OCI-LY1 (cell line): ENCODE measurements around the gene SLAMF7.

Experiments
- H2AFZ ChIP-seq: fragments of 200-600 bp; sonication (generic), shearing (Covaris generic); 2 replicates; pipeline ENCODE4 v1.6.0; 2014; ENCODE audit warnings: antibody characterized with exemption, mild to moderate bottlenecking, low read length
- H3F3A ChIP-seq: fragments of 200-600 bp; sonication (generic), shearing (Covaris generic); 2 replicates; pipeline ENCODE4 v1.6.0; 2014; ENCODE audit warnings: mild to moderate bottlenecking, antibody characterized with exemption, low read length, moderate library complexity; ENCODE audit not compliant: insufficient read depth
- H3K27ac ChIP-seq: fragments of 200-600 bp; sonication (generic); 2 replicates; pipeline ENCODE4 v1.5.1; 2014; ENCODE audit warnings: low read length, mixed run types, mild to moderate bottlenecking, low read depth; ENCODE audit not compliant: poor library complexity, severe bottlenecking
- H3K27me3 ChIP-seq: fragments of 200-600 bp; sonication (generic); 2 replicates; pipeline ENCODE4 v1.6.0; 2014; ENCODE audit warnings: antibody characterized with exemption, mild to moderate bottlenecking, low read length, moderate library complexity; ENCODE audit not compliant: insufficient read depth
- H3K36me3 ChIP-seq: fragments of 200-600 bp; sonication (generic); 2 replicates; pipeline ENCODE4 v1.6.1; 2014; ENCODE audit warnings: mild to moderate bottlenecking, antibody characterized with exemption, low read length, moderate library complexity, mixed read lengths; ENCODE audit not compliant: insufficient read depth
- H3K4me1 ChIP-seq: fragments of 200-600 bp; sonication (generic); 2 replicates; pipeline ENCODE4 v1.5.1; 2014; ENCODE audit warnings: mild to moderate bottlenecking, low read length, moderate library complexity; ENCODE audit not compliant: insufficient read depth, severe bottlenecking
- H3K4me2 ChIP-seq: fragments of 200-600 bp; sonication (generic), shearing (Covaris generic); 2 replicates; pipeline ENCODE4 v1.6.1; 2014; ENCODE audit warnings: low read length
- H3K4me3 ChIP-seq: fragments of 200-600 bp; sonication (generic); 2 replicates; pipeline ENCODE4 v1.5.1; 2014; ENCODE audit warnings: low read length, low read depth, mild to moderate bottlenecking, mixed read lengths; ENCODE audit not compliant: poor library complexity, severe bottlenecking
- H3K79me2 ChIP-seq: fragments of 200-600 bp; shearing (Covaris generic); 2 replicates; pipeline ENCODE4 v1.6.1; 2016; ENCODE audit warnings: mixed run types, low read length, mixed read lengths; ENCODE audit not compliant: insufficient read depth
- H3K9ac ChIP-seq: fragments of 200-600 bp; sonication (generic), shearing (Covaris generic); 2 replicates; pipeline ENCODE4 v1.6.1; 2014; ENCODE audit warnings: mild to moderate bottlenecking, low read length, mixed read lengths
- H3K9me2 ChIP-seq: fragments of 200-600 bp; sonication (generic), shearing (Covaris generic); 2 replicates; pipeline ENCODE4 v1.6.1; 2014; ENCODE audit warnings: low read depth, mild to moderate bottlenecking, low read length, mixed read lengths
- H3K9me3 ChIP-seq: fragments of 200-600 bp; shearing (Covaris generic); 2 replicates; pipeline ENCODE4 v1.6.1; 2014; ENCODE audit warnings: low read length, mixed read lengths
- H4K20me1 ChIP-seq: fragments of 200-600 bp; sonication (generic), shearing (Covaris generic); 2 replicates; pipeline ENCODE4 v1.6.0; 2016; ENCODE audit warnings: mild to moderate bottlenecking, low read length; ENCODE audit not compliant: insufficient read depth
- CTCF ChIP-seq: fragments of 200-600 bp; sonication (generic), shearing (Covaris generic); IDR thresholded peaks from 2 replicates; pipeline ENCODE4 v1.5.1; 2017; ENCODE audit warnings: mild to moderate bottlenecking, antibody characterized with exemption, low read length, moderate library complexity, mixed read lengths
- EZH2 ChIP-seq: fragments of 200-600 bp; sonication (generic), shearing (Covaris generic); IDR thresholded peaks from 2 replicates; pipeline ENCODE4 v1.8.0; 2017; ENCODE audit warnings: borderline replicate concordance, mixed run types, mild to moderate bottlenecking, antibody characterized with exemption, low read length, moderate library complexity, mixed read lengths

SLAMF7 gene

GRCh38 chr1:160707236-160708064 is 31.6 kb upstream of the SLAMF7 start:
- TF ChIP-seq EZH2 (no peak), CTCF (no peak)
- Histone ChIP-seq H3K4me3 (peak overlapping the region; percentile 80), H3K27ac (peak overlapping the region; percentile 93), H2AFZ (no peak overlapping the region), H4K20me1 (no peaks in the 10 kb centered on the region), H3K9me3 (no peaks in the 10 kb centered on the region), H3K36me3 (peaks cover 22% of the 10 kb centered on the region; the same call in 1 of the 2 replicates), H3K79me2 (peaks cover 72% of the 10 kb centered on the region), H3K9ac (peak overlapping the region; percentile 95), H3K4me1 (peaks cover 88% of the 10 kb centered on the region), H3K4me2 (peak overlapping the region; percentile 90), H3K27me3 (no peaks in the 10 kb centered on the region), H3K9me2 (no peaks in the 10 kb centered on the region), H3F3A (no peaks in the 10 kb centered on the region)

- peak overlapping the region; percentile 80 for H3K4me3 ChIP-seq
- H3K9ac ChIP-seq: peak overlapping the region; percentile 95
- H2AFZ ChIP-seq: no peak overlapping the region
- no peaks in the 10 kb centered on the region for H3F3A ChIP-seq
- H3K27ac ChIP-seq: peak overlapping the region; percentile 93
- H3K9me3 ChIP-seq: no peaks in the 10 kb centered on the region
- H3K9me2 ChIP-seq: no peaks in the 10 kb centered on the region
- H4K20me1 ChIP-seq: no peaks in the 10 kb centered on the region
- peaks cover 94% of the 10 kb centered on the region for H3K4me1 ChIP-seq
- H3K27me3 ChIP-seq: no peaks in the 10 kb centered on the region
- H3K4me2 ChIP-seq: peak overlapping the region; percentile 90
- TF ChIP-seq CTCF: no peak
- H3K79me2 ChIP-seq: peaks cover 72% of the 10 kb centered on the region
- peaks cover 16% of the 10 kb centered on the region; the same call in 1 of the 2 replicates for H3K36me3 ChIP-seq
These were observed 30.9 kb upstream of the SLAMF7 start for GRCh38 chr1:160708118-160708517.

- Histone ChIP-seq H3F3A (no peaks in the 10 kb centered on the region), H4K20me1 (no peaks in the 10 kb centered on the region), H3K79me2 (peaks cover 66% of the 10 kb centered on the region)
These were observed 30.2 kb upstream of the SLAMF7 start for GRCh38 chr1:160708801-160709200.

More at GRCh38 chr1:160708801-160709200, 30.2 kb upstream of the SLAMF7 start:
- Histone ChIP-seq H3K9me2 (no peaks in the 10 kb centered on the region), H3K27ac (peak overlapping the region; percentile 93), H3K36me3 (peaks cover 9% of the 10 kb centered on the region; the same call in 1 of the 2 replicates), H3K4me3 (peak overlapping the region; percentile 80), H2AFZ (no peak overlapping the region), H3K27me3 (no peaks in the 10 kb centered on the region), H3K9ac (peak overlapping the region; percentile 95), H3K4me1 (peaks cover 93% of the 10 kb centered on the region), H3K4me2 (peak overlapping the region; percentile 90), H3K9me3 (no peaks in the 10 kb centered on the region)
- no peak for TF ChIP-seq CTCF
- TF ChIP-seq EZH2: no peak
